HG02973 (cell line): ENCODE data around the gene ANKRD53.
A peak's percentile ranks its signal among the peaks of the same experiment; 100 is the strongest.

Experiments used
- ATAC-seq: cut with Tn5 transposase; IDR thresholded peaks from one replicate; pipeline ENCODE4 v1.9.1; 2021; ENCODE audit warnings: moderate library complexity; ENCODE audit not compliant: unreplicated experiment

The ANKRD53 gene

DNA sequence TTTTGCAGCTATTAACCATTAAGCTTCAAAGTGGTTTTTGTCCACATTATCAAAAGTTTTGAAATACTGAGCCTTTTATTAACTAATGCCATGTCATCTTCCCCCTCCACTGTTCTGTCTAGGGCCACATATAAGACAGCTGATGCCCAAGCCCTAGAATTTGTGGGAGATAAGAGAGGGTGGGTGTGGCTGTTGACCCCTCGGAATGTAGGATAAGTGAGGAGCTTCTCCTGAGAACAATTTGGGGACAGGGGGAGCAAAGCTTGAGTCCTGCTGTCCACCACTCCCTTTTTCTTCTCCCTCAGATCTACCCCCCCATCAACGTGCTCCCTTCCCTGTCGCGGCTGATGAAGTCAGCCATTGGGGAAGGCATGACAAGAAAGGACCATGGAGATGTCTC, 14.3 kb upstream of the ANKRD53 start:
- no peak for ATAC-seq

DNA sequence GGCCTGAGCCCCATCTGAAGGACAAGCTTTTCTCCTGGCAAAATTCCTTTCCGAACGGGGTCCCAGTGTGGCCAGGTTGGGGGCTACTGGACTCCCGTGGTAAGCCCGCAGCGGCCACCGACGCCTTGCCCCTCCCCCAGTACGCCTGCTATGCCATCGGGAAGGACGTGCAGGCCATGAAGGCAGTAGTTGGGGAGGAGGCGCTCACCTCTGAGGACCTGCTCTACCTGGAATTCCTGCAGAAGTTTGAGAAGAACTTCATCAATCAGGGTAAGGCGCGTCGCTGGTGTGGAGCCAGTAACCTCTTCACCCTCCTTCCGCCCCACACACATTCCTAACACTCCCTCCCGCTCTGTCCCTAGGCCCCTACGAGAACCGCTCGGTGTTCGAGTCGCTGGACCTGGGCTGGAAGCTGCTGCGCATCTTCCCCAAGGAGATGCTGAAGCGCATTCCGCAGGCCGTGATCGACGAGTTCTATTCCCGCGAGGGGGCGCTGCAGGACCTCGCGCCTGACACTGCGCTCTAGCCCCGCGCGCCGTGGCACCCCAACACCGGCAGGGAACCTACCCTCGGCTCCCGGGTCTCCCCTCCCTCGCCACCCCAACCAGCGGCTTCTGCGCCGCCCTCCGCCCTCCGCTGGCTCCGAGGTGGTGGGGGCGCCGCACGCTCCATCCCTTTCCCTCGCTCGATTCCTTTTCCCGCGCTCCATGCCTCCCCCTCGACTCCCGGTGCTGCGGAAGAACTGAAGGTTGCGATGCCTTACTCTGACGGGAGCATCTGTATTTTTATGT, 13.6 kb upstream of the ANKRD53 start:
- ATAC-seq = no peak

DNA sequence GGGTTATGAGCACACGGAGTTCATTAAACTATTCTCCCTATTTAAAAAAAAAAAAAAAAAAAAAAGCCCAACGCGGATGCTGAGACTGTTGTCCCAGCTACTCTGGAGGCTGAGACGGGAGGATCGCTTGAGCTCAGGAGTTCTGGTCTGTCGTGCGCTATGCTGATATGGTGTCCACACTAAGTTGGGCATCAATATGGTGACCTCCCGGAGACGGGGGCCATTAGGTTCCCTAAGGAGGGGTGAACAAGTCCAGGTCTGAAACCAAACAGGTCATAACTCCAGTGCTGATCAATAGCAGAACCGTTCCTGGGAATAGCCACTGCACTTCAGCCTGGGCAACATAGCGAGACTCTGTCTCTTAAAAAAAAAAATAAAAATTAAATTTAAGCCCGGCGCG, 12.9 kb upstream of the ANKRD53 start:
- ATAC-seq = no peak

DNA sequence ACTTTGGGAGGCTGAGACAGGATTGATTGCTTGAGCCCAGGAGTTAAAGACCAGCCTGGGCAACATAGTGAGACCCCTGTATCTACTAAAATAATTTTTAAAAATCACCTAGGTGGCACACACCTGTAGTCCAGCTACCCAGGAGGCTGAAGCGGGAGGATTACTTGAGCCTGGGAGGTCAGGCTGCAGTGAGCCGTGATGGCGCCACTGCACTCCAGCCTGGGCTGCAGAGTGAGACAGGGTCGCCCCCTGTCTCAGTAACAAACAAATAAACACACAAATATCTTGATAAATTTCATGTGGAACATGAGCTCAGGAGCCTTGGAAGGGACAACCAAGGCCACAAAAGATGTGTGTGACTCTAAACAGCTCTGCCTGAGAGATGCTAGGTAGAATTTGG, 11.7 kb upstream of the ANKRD53 start:
- no peak for ATAC-seq

DNA sequence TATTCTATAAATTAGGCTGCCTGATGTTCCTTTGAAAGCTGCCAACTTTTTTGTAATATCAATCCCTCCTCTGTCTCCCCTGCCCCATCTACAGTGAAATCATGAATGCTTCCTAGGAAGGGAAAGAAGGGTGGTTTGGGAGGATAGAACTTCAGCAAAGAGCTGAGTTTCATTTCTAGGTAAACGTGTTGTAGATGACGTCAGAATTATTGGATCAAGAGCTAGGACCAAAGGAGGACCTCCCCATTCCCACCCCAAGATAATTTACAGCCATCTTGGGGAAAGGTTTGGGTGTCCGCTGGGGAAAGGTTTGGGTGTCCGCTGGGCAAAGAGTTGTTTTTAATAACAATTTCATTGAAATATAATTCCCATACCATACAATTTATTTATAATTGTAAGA, 11.2 kb upstream of the ANKRD53 start:
- no peak for ATAC-seq

DNA sequence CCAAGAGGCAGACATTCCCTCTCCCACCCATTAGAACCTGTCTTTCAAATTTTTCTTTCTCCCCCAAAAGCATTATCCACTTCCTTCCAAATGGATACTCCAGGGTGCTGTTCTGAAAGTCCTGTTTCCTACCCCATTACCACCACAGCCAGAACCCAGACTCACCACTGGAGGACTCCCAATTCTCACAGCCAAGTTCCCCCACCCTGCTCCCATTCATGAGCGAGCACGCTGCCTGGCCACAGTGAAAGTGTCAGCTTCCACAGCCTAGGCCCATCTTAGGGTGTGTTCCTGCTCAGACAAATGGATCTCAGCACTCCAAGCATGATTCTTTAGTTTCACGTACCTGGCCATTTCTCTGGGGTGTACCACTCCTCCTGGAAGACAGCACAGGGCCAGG, 3.8 kb upstream of the ANKRD53 start:
- ATAC-seq = no peak

DNA sequence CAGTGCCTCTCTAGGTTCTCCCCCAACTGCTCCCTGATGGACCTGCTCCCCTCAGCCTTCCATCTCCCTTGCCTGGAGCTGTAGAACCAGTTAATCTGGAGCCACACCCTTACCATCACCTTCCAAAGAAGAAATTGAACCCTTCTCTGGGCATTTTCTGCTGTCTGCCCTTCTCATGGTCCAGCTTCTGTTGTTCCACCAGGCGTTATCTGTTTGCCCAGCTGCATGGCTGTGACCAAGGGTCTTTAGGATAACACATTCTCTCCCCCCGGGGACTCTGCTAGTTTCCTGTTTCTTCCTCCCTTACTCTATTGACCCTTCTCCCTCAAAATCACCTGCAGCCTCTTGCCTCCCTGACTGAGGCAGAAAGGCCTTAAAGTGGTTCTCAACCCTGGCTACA, 3.2 kb upstream of the ANKRD53 start:
- no peak for ATAC-seq

DNA sequence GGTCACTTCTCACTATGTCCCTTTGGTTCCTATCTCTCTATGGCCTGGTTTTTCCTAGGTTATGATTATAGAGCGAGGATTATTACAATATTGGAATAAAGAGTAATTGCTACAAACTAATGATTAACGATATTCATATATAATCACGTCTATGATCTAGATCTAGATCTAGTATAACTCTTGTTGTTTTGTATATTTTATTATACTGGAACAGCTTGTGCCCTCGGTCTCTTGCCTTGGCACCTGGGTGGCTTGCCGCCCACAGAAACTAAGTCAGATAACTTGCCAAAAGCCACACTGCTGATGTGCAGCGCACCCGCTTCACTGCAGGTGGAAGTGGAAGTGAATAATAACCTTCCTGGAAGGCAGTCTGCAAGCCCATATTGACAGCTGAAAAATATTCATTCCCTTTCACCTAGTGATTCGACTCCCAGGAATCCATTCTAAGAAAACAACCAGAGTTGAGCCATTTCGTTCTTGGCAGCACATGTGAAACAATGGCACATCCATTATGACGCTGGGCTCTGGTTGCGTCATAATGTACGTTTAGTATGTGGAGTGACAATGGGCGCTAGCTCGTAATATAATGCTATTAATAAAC, 725 bp upstream of the ANKRD53 start:
- ATAC-seq = no peak

DNA sequence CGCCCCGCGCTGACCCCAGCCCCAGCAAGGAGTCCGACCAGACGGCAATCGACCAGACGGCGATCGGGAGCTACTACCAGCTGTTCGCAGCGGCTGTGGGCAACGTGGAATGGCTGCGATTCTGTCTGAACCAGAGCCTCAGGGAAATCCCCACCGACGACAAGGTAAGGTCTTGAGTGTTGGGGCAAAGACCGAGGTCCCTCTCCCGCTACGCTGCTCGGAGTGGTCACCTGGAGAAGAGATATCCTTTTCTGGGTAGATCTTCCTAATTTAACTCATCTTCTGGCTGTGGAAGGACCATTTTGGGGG, 704 bp downstream of the ANKRD53 start:
- no peak for ATAC-seq

DNA sequence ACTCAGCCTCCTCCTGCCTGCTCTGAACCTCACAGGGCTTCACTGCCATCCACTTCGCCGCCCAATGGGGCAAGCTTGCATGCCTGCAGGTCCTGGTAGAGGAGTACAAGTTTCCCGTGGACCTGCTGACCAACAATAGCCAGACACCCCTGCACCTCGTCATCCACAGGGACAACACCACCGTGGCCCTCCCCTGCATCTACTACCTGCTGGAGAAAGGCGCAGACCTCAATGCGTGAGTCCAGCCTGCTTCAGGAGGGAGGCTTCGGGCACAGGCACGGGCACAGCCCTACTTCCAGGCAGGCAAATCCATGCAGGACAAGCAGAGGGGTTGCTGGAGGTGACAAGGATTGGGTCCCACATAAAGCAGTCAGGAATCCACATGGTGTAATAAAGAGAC, 1.2 kb downstream of the ANKRD53 start:
- no peak for ATAC-seq

DNA sequence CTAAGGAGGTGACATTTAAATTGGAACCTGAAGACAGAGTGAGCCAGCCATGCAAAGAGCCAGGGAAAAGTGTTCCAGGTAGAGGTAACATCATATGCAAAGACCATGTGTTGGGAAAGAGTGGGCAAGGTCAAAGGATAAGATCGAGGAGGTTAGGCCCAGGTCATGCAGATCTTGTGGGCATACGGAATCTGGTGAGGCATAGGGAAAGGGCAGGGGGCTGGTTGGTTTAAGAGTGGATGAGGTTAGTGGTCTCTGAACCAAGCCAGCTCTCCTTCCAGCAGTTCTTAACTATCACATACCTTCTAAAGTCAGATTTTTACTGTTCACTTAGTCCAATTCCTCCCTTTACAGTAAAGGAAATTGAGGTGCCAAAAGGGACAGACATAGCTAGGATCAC, 3.0 kb downstream of the ANKRD53 start:
- ATAC-seq = no peak

DNA sequence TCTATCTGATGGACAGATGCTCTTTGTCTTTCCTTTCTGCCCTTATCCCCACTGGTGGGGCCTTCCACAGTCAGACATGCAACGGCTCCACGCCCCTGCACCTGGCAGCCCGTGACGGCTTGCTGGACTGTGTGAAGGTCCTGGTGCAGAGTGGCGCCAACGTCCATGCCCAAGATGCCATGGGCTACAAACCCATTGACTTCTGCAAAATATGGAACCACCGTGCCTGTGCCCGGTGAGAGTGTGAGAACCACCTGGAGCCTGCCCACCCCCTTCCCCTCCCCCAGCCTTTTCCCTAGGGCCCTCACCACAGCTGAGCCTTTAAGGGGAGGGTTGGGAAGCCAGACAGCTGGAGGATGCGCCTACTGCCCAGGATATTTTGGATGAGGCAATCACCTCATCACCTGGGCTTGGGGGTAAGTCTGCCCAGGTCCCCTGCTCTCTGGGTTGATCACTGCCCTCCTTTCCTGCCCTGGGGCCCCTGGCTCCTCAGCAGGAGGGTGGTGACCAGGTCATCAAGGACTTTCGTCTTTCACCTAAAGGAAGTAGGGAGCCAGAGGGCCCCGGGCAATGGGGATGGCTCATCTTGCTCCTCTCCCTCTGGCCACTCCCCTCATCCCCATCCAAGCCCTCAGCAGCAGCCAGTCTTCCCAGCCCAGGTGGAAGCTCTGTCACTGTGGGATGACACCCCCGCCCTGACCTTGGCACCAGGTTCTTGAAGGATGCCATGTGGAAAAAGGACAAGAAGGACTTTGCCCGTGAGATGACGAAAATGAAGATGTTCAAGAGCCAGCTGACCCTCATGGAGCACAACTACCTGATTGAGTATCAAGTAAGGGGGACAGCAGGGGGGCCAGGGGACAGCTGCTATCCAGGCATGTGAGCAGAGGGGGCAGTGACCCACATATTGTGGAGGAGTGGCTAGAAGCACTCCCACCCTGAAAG, 3.7 kb downstream of the ANKRD53 start:
- ATAC-seq = no peak

DNA sequence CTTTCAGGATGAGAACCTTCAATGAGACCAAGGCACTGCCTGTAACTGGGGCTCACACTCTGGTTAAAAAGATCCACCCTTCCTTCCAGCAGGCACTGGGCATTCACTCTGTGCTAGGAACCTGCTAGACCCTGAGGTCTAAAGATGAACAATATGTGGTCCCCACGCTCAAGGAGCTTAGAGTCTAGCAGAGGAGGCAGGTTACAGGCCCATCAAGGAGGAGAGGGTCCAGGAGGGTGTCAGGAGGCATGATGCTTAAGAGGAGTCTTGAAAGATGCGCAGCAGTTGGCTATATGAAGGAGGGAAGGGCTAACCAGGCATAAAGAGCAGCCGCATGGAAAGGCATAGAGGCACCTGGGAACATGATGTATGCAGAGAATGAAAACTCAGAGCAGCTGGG, 4.5 kb downstream of the ANKRD53 start:
- ATAC-seq = no peak

DNA sequence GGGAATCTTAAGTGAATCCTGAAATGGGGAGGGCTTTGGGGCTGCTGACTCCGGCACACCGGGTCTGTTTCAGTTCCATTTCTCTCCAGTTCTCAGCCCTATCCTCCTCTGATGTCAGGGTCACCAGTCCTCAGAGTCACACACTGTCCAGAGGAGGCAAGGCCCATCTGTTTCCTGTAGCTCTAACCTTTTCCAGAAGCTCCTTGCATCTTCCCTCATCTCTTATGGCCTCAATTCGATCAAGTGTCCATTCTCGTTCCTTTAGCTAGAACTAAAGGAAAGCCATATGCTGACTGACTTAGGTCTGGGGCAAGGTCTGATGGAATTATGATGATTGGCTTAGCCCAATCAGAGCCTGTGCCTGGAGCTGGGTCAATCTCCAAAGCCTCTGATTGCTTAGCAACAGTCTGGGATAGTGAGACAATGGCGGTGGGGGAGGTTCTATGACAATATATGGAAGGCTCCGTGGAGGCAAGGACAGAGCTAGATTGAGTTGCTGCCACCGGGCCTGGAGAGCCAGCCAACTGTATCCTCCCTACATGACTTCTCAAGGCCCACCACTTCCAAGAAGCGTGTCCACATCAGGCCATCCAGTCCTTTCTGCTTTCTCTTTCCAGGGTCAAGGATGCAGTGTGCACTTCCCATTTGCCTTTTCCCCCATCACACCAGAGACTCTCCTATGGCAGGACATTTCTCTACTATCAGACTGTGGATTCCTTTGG, 5.2 kb downstream of the ANKRD53 start:
- ATAC-seq = no peak

DNA sequence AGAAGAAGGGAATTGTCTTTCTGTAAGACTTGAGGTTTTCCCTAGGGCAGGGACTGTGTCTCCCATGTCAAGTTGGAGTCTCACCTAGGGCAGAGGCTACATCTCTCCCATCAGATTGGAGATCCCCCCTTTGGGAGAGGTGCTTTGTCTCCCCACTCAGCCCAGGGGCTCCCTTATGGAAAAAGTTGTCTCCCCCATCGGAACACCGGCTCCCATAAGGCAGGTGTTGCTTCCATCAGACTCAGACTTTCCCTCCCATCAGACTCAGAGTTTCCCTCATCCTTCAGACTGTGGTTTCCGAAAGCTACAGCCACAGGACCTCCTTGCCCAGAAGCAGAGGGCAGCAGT, 5.8 kb downstream of the ANKRD53 start:
- ATAC-seq = no peak

DNA sequence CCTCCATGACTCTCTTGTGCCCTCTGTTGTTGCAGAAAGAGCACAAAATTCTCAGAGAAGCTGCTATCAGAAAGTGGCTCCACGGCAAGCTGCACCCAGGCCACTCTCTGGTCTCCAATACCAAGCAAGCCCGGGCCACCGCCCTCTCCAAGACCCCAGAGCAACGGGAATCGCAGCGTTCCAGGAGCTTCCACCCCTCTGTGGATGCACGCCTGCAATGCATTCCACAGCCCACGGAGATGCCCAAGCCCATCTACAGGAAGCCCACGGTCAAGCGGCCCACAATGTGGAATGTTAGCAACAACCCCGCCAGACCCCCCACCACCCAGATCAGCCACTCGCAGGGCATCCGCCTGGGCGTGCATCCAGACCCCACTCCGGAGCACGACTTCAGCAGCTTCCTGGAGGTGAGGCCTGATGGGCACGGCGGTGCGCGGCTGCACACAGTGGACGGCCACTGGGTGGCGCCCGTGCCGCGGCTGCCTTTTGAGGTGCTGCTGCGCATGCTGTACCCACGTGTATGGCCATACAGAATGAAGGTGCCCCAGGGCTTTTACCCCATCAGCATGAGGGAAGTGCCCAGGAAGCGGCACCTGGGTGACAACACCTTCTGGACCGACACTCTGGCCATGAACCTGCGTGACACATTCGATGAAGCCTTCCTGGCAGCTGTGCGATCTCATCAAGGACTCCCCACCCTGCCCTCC, 6.3 kb downstream of the ANKRD53 start:
- ATAC-seq = peak; percentile 94

DNA sequence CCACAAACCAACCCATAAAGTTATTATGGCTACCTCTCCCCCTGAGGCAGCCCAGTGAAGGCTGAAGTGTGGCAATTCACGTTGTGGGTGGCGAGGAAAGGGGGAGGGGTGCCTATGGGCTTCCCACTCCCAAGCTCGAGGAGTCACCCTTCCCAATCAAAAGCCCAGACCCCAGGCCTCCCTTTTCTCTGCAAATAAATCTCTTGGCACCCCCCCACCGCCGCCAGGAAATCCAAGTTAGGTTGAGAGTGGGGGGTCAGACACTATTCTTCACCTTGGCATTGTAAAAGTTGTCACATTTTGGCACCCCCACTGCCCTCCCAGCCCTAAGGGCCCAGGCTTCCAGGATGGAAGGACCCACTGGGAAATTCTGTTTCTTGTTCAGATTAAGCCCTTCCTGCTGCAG, 6.9 kb downstream of the ANKRD53 start:
- no peak for ATAC-seq

DNA sequence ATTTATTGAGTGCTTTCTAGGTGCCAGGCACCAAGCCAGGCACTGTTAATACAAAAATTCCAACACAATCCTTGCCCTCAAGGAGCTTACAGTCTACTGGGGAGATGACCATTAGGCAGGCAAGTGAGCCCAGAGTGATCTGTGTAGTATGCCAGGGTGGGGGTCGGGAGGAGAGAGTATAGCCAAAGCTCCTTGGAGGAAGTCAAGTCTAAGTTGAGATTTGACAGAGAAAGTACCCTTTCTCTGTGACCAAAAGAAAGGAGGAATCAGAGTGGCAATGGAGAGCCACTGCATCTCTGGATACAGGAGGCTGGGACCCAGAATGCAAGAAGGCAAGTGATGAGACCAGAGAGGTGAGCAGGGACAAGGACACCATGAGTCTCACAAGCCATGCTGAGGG, 7.5 kb downstream of the ANKRD53 start:
- no peak for ATAC-seq

DNA sequence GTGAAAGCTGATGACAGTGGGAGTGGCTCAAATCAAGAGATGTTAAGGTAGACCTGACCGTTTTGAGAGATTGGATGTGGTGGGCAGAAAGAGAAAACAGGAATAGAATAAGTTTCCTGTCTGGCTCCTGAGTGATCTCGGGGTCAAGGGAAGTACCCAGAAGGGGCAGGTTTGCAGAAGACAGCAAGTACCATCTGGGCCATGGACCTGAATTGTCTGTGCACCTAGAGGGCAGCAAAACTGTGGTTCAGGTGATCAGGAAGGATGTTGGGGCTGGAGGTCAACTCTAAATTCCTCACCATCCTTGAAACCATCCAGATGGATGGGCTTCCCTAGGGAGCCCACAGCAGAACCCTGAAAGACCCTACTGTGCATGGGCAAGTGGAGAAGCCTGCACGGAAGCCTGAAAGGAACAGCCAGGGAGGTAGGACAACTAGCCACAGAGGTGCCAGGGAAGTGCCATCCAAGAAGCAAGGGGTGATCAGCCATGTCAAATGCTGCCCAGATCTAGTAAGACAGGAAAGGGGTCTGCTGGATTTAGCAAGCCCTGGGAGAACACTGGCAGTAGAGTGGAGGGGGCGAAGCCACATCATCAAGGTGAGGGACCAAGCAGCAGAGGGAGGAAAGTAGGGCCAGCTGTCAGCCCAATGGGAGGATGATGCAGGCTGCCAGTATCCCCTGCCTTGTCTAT, 8.2 kb downstream of the ANKRD53 start:
- ATAC-seq = no peak

DNA sequence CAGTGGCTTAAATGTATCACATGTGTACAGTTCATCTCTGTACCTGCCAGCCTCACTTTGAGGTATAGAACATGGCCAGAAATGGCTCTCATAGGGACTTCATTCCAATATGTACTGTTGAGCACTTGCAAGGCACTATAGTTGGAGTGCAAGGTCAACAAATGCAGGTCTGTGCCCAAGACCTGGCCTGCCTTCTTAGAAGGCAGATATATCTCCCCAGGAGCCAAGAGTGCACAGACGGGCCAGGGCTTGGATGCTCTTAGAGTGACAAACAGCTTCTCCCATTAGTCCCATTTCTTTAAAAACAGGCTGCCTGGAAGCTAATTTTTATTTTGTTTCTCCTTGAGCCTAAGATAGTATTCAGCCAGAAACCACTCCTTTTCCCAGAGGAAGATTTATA, 9.0 kb downstream of the ANKRD53 start:
- ATAC-seq = no peak
